LNCaP clone FGC (cell line): ENCODE data around the gene KRTAP1-4.

ENCODE experiments used
- DNase-seq: peaks from one replicate; pipeline ENCODE4 v3.0.0-alpha.2; 2011; ENCODE audit warnings: low read depth
- H3K4me3 ChIP-seq: 2 replicates; pipeline ENCODE4 v1.5.1; 2011; ENCODE audit warnings: mild to moderate bottlenecking, low read depth, low read length, control low read depth
- TF ChIP-seq, protein P1 (sequence below): IDR thresholded peaks from 2 replicates; pipeline ENCODE4 v1.5.1; 2012; ENCODE audit warnings: mild to moderate bottlenecking; ENCODE audit not compliant: control insufficient read depth, insufficient read depth; ENCODE audit errors: extremely low read depth

The KRTAP1-4 gene

DNA sequence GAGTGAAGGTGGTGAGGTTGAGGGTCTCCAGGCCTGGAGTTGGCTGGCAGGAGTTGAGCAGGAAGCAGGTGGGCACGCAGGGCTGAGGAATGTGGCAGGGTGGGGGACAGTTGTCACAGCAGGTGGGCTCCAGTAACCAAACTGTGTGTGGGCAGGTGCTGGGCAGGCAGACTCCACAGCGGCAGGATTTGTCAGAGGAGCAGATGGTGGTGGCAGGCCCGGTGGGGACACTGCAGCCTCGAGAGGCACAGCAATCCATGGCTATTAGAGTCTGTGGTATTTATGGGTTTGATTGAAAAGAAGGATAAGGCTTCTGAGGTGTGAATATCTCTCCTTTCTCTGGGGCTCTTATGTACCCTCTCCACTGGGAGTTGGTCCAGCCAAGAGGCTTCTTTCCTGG, 36.2 kb downstream of the KRTAP1-4 start, which contains the start of gene KRTAP3-3:
KRTAP3-3 (minus strand) TSS at position 326 of the 400 bp plus-strand sequence; CDS start at position 259, 67 bp downstream.
- TF ChIP-seq, protein P1, sequence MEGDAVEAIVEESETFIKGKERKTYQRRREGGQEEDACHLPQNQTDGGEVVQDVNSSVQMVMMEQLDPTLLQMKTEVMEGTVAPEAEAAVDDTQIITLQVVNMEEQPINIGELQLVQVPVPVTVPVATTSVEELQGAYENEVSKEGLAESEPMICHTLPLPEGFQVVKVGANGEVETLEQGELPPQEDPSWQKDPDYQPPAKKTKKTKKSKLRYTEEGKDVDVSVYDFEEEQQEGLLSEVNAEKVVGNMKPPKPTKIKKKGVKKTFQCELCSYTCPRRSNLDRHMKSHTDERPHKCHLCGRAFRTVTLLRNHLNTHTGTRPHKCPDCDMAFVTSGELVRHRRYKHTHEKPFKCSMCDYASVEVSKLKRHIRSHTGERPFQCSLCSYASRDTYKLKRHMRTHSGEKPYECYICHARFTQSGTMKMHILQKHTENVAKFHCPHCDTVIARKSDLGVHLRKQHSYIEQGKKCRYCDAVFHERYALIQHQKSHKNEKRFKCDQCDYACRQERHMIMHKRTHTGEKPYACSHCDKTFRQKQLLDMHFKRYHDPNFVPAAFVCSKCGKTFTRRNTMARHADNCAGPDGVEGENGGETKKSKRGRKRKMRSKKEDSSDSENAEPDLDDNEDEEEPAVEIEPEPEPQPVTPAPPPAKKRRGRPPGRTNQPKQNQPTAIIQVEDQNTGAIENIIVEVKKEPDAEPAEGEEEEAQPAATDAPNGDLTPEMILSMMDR = no peak
- H3K4me3 ChIP-seq = no peak within 1 kb of the TSS
- DNase-seq = peak; percentile 70

DNA sequence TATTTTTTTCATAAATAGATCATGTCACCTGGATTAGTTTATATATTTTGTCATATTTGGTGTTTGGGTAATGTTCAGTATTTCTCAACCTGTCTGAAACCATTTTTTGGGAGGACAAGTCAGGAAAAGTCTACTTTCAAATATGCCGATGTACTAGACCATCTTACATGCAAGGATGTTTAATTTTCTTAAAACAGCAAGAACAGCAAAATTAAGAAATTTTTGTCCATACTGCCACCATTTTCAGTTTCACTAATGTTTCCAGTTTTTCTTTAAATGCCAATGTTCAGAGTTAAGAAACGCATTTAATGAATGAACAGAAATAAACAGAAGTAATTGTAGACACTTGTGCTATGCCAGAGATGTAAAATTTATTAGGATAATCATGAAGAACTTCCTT, 36.9 kb downstream of the KRTAP1-4 start:
- TF ChIP-seq, protein P1 = no peak
- no peak overlapping the region for H3K4me3 ChIP-seq
- no peak for DNase-seq

DNA sequence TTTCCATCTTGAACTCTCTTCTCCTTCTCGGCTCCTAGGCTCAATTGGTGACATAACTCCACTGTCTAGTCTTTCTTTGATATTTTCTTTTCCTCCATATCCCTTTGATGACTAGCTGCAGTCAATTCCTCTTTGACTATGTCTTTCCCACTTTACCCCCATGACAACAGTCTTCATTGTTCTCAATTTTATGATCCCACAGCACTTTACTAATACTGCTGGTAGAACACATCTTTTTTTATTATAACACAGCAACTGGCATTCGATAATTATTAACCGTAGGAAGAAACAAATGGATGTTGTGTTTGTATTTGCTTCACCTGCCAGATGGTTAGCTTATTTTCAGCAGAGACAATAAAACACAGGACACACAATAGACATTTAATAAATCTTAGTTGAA, 37.3 kb downstream of the KRTAP1-4 start:
- no peak for DNase-seq
- TF ChIP-seq, protein P1 = no peak
- no peak overlapping the region for H3K4me3 ChIP-seq

DNA sequence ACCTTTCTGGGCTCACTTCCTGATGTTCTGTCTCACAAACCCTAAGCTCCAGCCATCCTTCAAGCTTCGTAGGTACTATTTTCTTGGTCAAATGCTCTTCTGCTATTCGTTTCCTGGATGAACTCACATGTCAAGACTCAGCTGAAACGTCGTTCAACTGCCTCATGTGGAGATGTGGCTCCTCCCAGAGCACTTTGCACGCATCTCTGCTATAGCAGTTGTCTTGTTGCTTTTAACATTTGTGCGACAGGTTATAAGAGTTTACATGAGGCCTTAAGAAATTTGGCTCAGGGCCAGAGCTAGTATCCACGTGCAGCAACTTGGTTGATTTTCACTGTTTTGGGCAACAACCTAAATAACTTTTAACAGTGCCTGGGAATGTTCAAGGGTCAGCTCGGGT, 43.1 kb downstream of the KRTAP1-4 start:
- DNase-seq = no peak
- TF ChIP-seq, protein P1 = no peak
- H3K4me3 ChIP-seq = no peak overlapping the region

DNA sequence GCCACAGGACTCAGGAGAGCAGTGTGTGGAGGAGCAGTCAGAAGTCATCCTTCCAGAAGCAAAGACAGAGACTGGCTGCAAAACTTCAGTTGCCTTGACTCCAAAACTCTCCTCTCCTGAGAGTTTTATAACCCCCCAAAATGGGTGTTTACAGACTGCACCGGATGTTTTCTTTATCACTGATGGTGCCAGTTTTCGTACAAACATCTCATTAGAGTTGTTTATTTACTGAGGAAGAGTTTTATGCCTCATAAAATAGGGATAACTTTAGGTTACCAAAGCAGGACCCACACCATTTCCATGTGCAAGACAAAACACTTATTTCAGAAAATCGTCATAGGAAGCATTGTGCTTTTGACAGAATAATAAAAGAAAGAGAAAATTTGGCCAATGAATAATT, 45.8 kb downstream of the KRTAP1-4 start, which contains the start of gene KRT40:
KRT40 (minus strand) TSS at position 101 of the 400 bp plus-strand sequence; CDS start at position 48, 53 bp downstream.
- DNase-seq = no peak
- TF ChIP-seq, protein P1 = no peak

DNA sequence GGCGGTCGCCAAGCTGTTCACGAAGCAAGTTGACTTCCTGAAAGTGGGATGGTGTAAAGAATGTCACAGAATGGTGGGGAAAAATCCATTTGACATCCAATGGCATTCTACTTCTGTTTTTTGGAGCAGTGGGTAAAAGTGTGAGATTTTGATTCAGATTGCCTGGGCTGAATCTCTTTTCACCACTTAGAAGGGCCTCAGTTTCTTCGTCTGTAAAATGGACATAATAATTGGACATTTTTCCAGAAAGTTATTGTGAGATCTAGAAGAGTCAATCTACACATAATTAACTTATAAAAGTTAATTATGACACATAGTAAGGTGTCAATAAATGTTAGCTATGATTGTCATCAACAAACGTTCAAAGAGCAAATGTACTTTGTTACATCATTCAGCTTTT, 48.9 kb downstream of the KRTAP1-4 start:
- TF ChIP-seq, protein P1 = no peak
- no peak overlapping the region for H3K4me3 ChIP-seq
- DNase-seq = no peak

More for the DNA sequence above, 45.8 kb downstream of the KRTAP1-4 start, which contains the start of gene KRT40:
- no peak within 1 kb of the TSS for H3K4me3 ChIP-seq

DNA sequence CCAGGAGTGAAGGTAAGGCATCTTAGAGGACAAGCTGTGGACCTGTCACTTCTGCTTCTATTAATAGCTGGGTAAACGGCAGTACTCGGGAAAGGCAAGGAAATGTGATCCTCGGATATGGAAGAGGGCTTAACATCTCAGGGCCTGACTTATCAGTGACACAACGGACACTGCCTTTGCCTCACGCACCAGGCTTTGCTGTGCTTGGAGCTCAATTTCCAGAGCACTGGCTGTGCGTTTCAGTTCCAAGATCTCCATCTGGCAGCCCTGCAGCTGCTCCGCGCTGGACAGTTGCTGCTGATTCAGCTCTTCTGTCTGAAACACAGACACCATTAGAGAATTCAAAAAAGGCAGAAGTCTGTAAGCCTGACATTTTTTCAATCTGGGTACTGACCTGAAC, 49.4 kb downstream of the KRTAP1-4 start:
- no peak for DNase-seq
- no peak overlapping the region for H3K4me3 ChIP-seq
- TF ChIP-seq, protein P1 = no peak
